ENCODE data around the gene COLQ.
"Not testable (repeated sequence)": the region's sequence is repeated elsewhere in the genome, so short reads cannot be mapped to it uniquely, and the experiment has no call there.

Gene COLQ

DNA sequence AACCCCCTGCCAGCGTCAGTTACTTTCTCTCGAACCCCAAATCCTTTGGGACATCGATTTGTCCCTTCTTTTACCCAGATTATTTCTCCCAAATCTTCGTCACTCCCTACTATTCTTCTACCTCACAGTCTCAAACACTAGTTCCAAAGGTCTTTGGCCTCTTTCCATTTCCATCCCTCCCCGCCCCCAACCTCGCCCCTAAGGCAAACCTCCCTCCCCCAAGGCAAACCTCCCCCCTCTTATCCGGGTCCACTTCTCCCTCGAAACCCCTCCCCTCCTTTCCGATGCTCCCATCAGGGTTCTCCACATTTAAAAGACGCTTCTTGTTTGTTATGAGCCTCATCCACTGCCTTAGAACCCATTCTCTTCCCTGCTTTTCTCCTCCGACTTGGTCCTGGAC is 93.5 kb downstream of the COLQ start:
- DNase-seq (ENCODE audit: low read depth): no peak

DNA sequence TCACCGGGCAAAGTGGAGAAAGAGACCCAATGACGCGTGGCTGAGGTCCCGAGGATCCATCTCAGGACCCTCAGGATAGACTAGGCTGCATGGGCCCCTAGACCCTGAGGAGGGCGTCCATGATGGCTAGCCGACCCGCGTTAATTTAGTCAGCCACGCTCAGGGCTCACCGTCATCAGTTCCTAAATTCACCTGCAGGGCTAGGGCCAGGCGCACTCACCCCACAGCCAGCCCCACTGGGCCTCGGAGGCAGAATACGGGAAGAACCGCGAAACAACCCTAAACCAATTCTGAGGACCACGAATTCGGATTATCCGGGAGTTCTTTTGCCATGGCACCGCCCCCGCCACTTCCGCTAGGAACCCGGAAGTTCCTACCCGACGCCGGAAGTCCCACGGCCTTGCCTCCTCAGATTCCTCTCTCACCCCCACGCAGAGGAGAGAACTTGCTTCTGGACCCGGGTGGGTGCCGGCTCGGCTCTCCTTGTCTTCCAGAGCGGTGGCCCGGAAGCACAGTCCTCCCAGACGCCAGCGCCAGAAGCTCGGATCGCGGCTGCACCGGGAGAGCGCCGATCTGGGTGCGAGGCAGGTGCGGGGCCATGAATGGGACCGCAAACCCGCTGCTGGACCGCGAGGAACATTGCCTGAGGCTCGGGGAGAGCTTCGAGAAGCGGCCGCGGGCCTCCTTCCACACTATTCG is 94.2 kb downstream of the COLQ start, which contains the start of the genes EAF1 and METTL6:
Gene EAF1, plus strand, starts transcription at position 417 of the 699 bp plus-strand sequence. Its CDS starts 182 bp downstream, at position 599.
Gene METTL6, minus strand, starts transcription at position 363 of the 699 bp plus-strand sequence. CDS start 1,033 bp downstream, outside the sequence.
- TF ChIP-seq, protein P1, sequence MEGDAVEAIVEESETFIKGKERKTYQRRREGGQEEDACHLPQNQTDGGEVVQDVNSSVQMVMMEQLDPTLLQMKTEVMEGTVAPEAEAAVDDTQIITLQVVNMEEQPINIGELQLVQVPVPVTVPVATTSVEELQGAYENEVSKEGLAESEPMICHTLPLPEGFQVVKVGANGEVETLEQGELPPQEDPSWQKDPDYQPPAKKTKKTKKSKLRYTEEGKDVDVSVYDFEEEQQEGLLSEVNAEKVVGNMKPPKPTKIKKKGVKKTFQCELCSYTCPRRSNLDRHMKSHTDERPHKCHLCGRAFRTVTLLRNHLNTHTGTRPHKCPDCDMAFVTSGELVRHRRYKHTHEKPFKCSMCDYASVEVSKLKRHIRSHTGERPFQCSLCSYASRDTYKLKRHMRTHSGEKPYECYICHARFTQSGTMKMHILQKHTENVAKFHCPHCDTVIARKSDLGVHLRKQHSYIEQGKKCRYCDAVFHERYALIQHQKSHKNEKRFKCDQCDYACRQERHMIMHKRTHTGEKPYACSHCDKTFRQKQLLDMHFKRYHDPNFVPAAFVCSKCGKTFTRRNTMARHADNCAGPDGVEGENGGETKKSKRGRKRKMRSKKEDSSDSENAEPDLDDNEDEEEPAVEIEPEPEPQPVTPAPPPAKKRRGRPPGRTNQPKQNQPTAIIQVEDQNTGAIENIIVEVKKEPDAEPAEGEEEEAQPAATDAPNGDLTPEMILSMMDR (IDR thresholded peaks at IDR 0.05; ENCODE audit: control insufficient read depth, insufficient read depth, low read depth, low read length, missing control alignments): peak; percentile 32
- peak within 1 kb of the TSS; percentile 88 for H3K4me3 ChIP-seq (ENCODE audit: control insufficient read depth, low read depth, low read length)
- DNase-seq (ENCODE audit: low read depth): no peak

More for the DNA sequence above, 93.5 kb downstream of the COLQ start:
- TF ChIP-seq, protein P1 (IDR thresholded peaks at IDR 0.05; ENCODE audit: control insufficient read depth, insufficient read depth, low read depth, low read length, missing control alignments): no peak
- H3K4me3 ChIP-seq (ENCODE audit: control insufficient read depth, low read depth, low read length): peak overlapping the region; percentile 88

GRCh38 chr3:15426579-15427118 is 94.9 kb downstream of the COLQ start:
- TF ChIP-seq, protein P1 (IDR thresholded peaks at IDR 0.05; ENCODE audit: control insufficient read depth, insufficient read depth, low read depth, low read length, missing control alignments): no peak
- no peak for DNase-seq (ENCODE audit: low read depth)
- peak overlapping the region; percentile 88 for H3K4me3 ChIP-seq (ENCODE audit: control insufficient read depth, low read depth, low read length)

GRCh38 chr3:15420871-15421270 is 100.6 kb downstream of the COLQ start:
- H3K4me3 ChIP-seq (ENCODE audit: control insufficient read depth, low read depth, low read length): no peak overlapping the region
- TF ChIP-seq, protein P1 (IDR thresholded peaks at IDR 0.05; ENCODE audit: control insufficient read depth, insufficient read depth, low read depth, low read length, missing control alignments): no peak

GRCh38 chr3:15410966-15411365 is 110.5 kb downstream of the COLQ start:
- H3K4me3 ChIP-seq (ENCODE audit: control insufficient read depth, low read depth, low read length); DNase-seq (ENCODE audit: low read depth): not testable (repeated sequence)

More at GRCh38 chr3:15420871-15421270, 100.6 kb downstream of the COLQ start:
- no peak for DNase-seq (ENCODE audit: low read depth)

- no peak overlapping the region for H3K4me3 ChIP-seq (ENCODE audit: control insufficient read depth, low read depth, low read length)
- TF ChIP-seq, protein P1 (IDR thresholded peaks at IDR 0.05; ENCODE audit: control insufficient read depth, insufficient read depth, low read depth, low read length, missing control alignments): no peak
- no peak for DNase-seq (ENCODE audit: low read depth)
These were observed 111.7 kb downstream of the COLQ start for GRCh38 chr3:15409774-15410173.

DNA sequence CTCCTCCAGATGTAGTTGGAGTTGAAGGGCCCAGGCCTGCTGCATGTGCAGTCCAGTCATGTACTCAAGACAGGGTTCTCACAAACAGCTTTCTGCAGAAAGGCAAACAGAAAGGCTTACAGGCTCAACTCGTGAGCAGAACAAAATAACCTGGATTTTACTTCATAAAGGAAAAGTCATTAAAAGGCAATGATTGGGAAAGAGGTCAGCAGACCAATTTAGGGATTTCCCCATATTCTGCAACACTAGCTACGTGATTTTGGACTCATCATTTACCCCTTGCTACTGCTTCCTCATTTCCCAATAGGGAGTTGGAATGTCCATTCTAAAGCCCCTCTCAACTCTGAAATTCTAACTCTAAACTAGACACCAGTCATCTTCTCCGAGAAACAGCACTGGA is 112.3 kb downstream of the COLQ start:
- no peak overlapping the region for H3K4me3 ChIP-seq (ENCODE audit: control insufficient read depth, low read depth, low read length)
- no peak for DNase-seq (ENCODE audit: low read depth)
- TF ChIP-seq, protein P1 (IDR thresholded peaks at IDR 0.05; ENCODE audit: control insufficient read depth, insufficient read depth, low read depth, low read length, missing control alignments): no peak

Measured in AG09309 (cell line).